Gastrocnemius medialis (tissue), 4 donors: ENCODE results near the gene EPB41L4A. TPM values are rescaled to one million over a fixed set of nuclear protein-coding genes. Genes with fewer than 3 reads are reported as not detected.

Experiments used
- ATAC-seq, 2 donors: fragments of 150-250 bp; one replicate each; pipeline ENCODE4 v1.9.1; 2016
- DNase-seq, 2 donors: peaks; one replicate each; pipeline ENCODE4 v3.0.0-alpha.2; 2019
- H3K27ac ChIP-seq, 4 donors: fragments of 200-600 bp; sonication (generic); 1 replicate in 1 of 4; 2 replicates in 3 of 4; pipeline ENCODE4 v1.5.1; 2016 to 2018; ENCODE audit warnings: mild to moderate bottlenecking in 2 of 4, moderate library complexity in 1 of 4
- H3K27me3 ChIP-seq, 3 donors: fragments of 200-600 bp; sonication (generic) in 2 of 3; 1 replicate in 1 of 3; 2 replicates in 2 of 3; pipeline versions ENCODE4 v1.5.1 to v1.6.0; 2016 to 2019; ENCODE audit warnings: mild to moderate bottlenecking in 1 of 3, moderate library complexity in 1 of 3
- H3K36me3 ChIP-seq, 2 donors: fragments of 200-600 bp; sonication (generic) in 1 of 2; one replicate each; pipeline ENCODE4 v1.5.1; 2017 to 2018
- H3K4me1 ChIP-seq, 2 donors: fragments of 200-600 bp; sonication (generic) in 1 of 2; one replicate each; pipeline ENCODE4 v1.5.1; 2016 to 2017; ENCODE audit warnings: mild to moderate bottlenecking in 2 of 2
- H3K4me3 ChIP-seq, 4 donors: fragments of 200-600 bp; sonication (generic) in 3 of 4; 1 replicate in 1 of 4; 2 replicates in 3 of 4; pipeline ENCODE4 v1.5.1; 2016 to 2019; ENCODE audit warnings: mild to moderate bottlenecking in 2 of 4
- H3K9me3 ChIP-seq, 3 donors: fragments of 200-600 bp; sonication (generic) in 2 of 3; 1 replicate in 1 of 3; 2 replicates in 2 of 3; pipeline ENCODE4 v1.5.1; 2016 to 2019
- CTCF ChIP-seq, 5 experiments: fragments of 450-650 bp in 3 of 5; fragments of 200-600 bp in 2 of 5; sonication (generic) in 2 of 5; IDR thresholded peaks in 4 of 5; conservative IDR thresholded peaks in 1 of 5; 1 replicate in 4 of 5; 2 replicates in 1 of 5; pipeline ENCODE4 v1.5.1; 2016 to 2019; ENCODE audit warnings: antibody characterized with exemption in 5 of 5, mild to moderate bottlenecking in 3 of 5, moderate library complexity in 3 of 5
- POLR2A ChIP-seq, 2 donors: fragments of 450-650 bp; IDR thresholded peaks; one replicate each; pipeline ENCODE4 v1.6.1; 2017; ENCODE audit warnings: antibody characterized with exemption in 2 of 2, mild to moderate bottlenecking in 2 of 2, moderate library complexity in 2 of 2
- in situ Hi-C, 4 donors: fragments of 200-750 bp; cut with MboI; loops; one replicate each; pipeline versions ENCODE4 v1.15.0 to v1.8.0; 2017; ENCODE audit warnings: low sequenced_read_pairs in 4 of 4
- intact Hi-C: fragments of 100-400 bp; cut with DNase I; formaldehyde crosslinking; loops from one replicate; pipeline ENCODE4 v1.15.1; 2023; ENCODE audit warnings: low total_unique reads
- total RNA-seq, 4 donors: library from RNA; depleted of rRNA; stranded (reverse); fragments of >200 nt; gene quantifications; one replicate each; pipeline versions ENCODE4 v1.1.0 to v1.2.3, GENCODE V29; 2016

The EPB41L4A gene
- total RNA-seq, 4 donors from 2014 or later: 1.8 to 10.6 (median 3.8) TPM

GRCh38 chr5:112149727-112150126, 269.4 kb downstream of the EPB41L4A start:
- H3K9me3 ChIP-seq: no peaks in the 10 kb centered on the region
- no peaks in the 10 kb centered on the region for H3K36me3 ChIP-seq
- H3K4me3 ChIP-seq: no peak overlapping the region
- H3K27ac ChIP-seq: no peak overlapping the region
- DNase-seq (no peak), ATAC-seq (no peak)
- TF ChIP-seq POLR2A (IDR thresholded peaks at IDR 0.05) (no peak), CTCF (IDR thresholded peaks at IDR 0.05 in 4 of 5, conservative IDR thresholded peaks at IDR 0.05 in 1 of 5) (no peak)
- intact Hi-C loops: loop anchor here (5.0 to 10.0 kb wide), 2 partner anchors 465 to 617 kb away; no protein-coding TSS in a partner anchor
- H3K4me1 ChIP-seq: peaks cover 11 to 16% of the 10 kb centered on the region in 2 donors
- H3K27me3 ChIP-seq: no peaks in the 10 kb centered on the region
- in situ Hi-C loops: loop anchor here (5.0 to 25.0 kb wide), 9 partner anchors 287 to 1412 kb away; partner anchors contain the start of genes NREP (in 2 of the 4), APC (in 1 of the 4), SLC25A46 (in 1 of the 4) and TMEM232 (in 1 of the 4)

GRCh38 chr5:112146323-112147226, 272.5 kb downstream of the EPB41L4A start:
- peak; percentile 82 to 90 (median 87) for TF ChIP-seq CTCF (IDR thresholded peaks at IDR 0.05 in 4 of 5, conservative IDR thresholded peaks at IDR 0.05 in 1 of 5)
- no peak for TF ChIP-seq POLR2A (IDR thresholded peaks at IDR 0.05)
- DNase-seq: peak; percentile 38 to 62
- no peaks in the 10 kb centered on the region for H3K9me3 ChIP-seq
- in situ Hi-C loops (loop anchor here (5.0 to 25.0 kb wide), 6 partner anchors 284 to 984 kb away; partner anchors contain the start of gene NREP (in 2 of the 4)), intact Hi-C loops (loop anchor here (1.0 to 10.0 kb wide), 4 partner anchors 390 to 614 kb away; partner anchors contain the start of gene NREP)
- H3K4me3 ChIP-seq: no peak overlapping the region
- H3K27ac ChIP-seq: peak overlapping the region; percentile 45 to 80 (median 74)
- peak; percentile 89 to 90 for ATAC-seq
- no peaks in the 10 kb centered on the region for H3K27me3 ChIP-seq
- H3K4me1 ChIP-seq: peaks cover 17 to 20% of the 10 kb centered on the region in 2 donors
- H3K36me3 ChIP-seq: no peaks in the 10 kb centered on the region

- no peak for DNase-seq
- Histone ChIP-seq H3K9me3 (no peaks in the 10 kb centered on the region), H3K4me1 (peaks cover 17 to 20% of the 10 kb centered on the region in 2 donors), H3K4me3 (no peak overlapping the region), H3K27ac (no peak overlapping the region), H3K27me3 (no peaks in the 10 kb centered on the region), H3K36me3 (no peaks in the 10 kb centered on the region)
- no peak for ATAC-seq
- intact Hi-C loops: loop anchor here (10.0 kb wide), 1 partner anchor 459 kb away; no protein-coding TSS in a partner anchor
- in situ Hi-C loops: loop anchor here (5.0 to 25.0 kb wide), 6 partner anchors 281 to 981 kb away; partner anchors contain the start of gene NREP (in 2 of the 4)
- no peak for TF ChIP-seq POLR2A (IDR thresholded peaks at IDR 0.05)
- TF ChIP-seq CTCF (IDR thresholded peaks at IDR 0.05 in 4 of 5, conservative IDR thresholded peaks at IDR 0.05 in 1 of 5): no peak
Observed at GRCh38 chr5:112143690-112144089, 275.4 kb downstream of the EPB41L4A start.

GRCh38 chr5:112142769-112143270, 276.3 kb downstream of the EPB41L4A start:
- ATAC-seq (peak in 1 of 2 donors; percentile 9), DNase-seq (peak in 1 of 2 donors; percentile 11)
- Histone ChIP-seq H3K27me3 (no peaks in the 10 kb centered on the region), H3K27ac (no peak overlapping the region), H3K4me3 (no peak overlapping the region), H3K4me1 (peaks cover 17 to 20% of the 10 kb centered on the region in 2 donors), H3K36me3 (no peaks in the 10 kb centered on the region), H3K9me3 (no peaks in the 10 kb centered on the region)
- TF ChIP-seq POLR2A (IDR thresholded peaks at IDR 0.05) (no peak), CTCF (IDR thresholded peaks at IDR 0.05 in 4 of 5, conservative IDR thresholded peaks at IDR 0.05 in 1 of 5) (no peak)
- in situ Hi-C loops: loop anchor here (5.0 to 25.0 kb wide), 6 partner anchors 281 to 981 kb away; partner anchors contain the start of gene NREP (in 2 of the 4)
- intact Hi-C loops: loop anchor here (10.0 kb wide), 1 partner anchor 458 kb away; no protein-coding TSS in a partner anchor
